T-helper 1 cell treated with Interleukin-12 subunit alpha and Interleukin-12 subunit beta and Interleukin-4 antibody, amounts not matched to agents 30 ng/mL and 1 ng/mL, for 36 hours (primary cell): ENCODE measurements around the gene COX6A2. TPM values are rescaled to one million over a fixed set of nuclear protein-coding genes. Genes with fewer than 3 reads are reported as not detected.

ENCODE experiments used
- intact Hi-C: fragments of 100-400 bp; cut with micrococcal nuclease; formaldehyde crosslinking; loops from one replicate; pipeline ENCODE4 v1.15.1; 2024
- total RNA-seq: library from RNA; stranded (reverse); gene quantifications from 2 replicates; pipeline ENCODE4 v1.2.3, GENCODE V29; 2022

The COX6A2 gene
- total RNA-seq, 1 donor from 2014 or later, result not detected

- intact Hi-C loops, result no loop called here
Observed at GRCh38 chr16:31411024-31411844, 16.9 kb downstream of the COX6A2 start.

- intact Hi-C loops, result no loop called here
Observed at GRCh38 chr16:31410082-31410481, 18.1 kb downstream of the COX6A2 start.

GRCh38 chr16:31409433-31409832 lies 18.7 kb downstream of the COX6A2 start:
- intact Hi-C loops, result no loop called here

- intact Hi-C loops, result no loop called here
Observed at GRCh38 chr16:31407406-31407805, 20.8 kb downstream of the COX6A2 start.

- intact Hi-C loops, result no loop called here
Observed at GRCh38 chr16:31404353-31405064, 23.7 kb downstream of the COX6A2 start.

- intact Hi-C loops, result no loop called here
Observed at GRCh38 chr16:31403590-31404352, 24.4 kb downstream of the COX6A2 start.

GRCh38 chr16:31402687-31403086 lies 25.5 kb downstream of the COX6A2 start:
- intact Hi-C loops, result no loop called here

GRCh38 chr16:31401436-31401835 lies 26.7 kb downstream of the COX6A2 start:
- intact Hi-C loops, result no loop called here

- intact Hi-C loops, result no loop called here
Observed at GRCh38 chr16:31400191-31400590, 28.0 kb downstream of the COX6A2 start.

- intact Hi-C loops, result no loop called here
Observed at GRCh38 chr16:31397701-31398100, 30.5 kb downstream of the COX6A2 start.

- intact Hi-C loops, result no loop called here
Observed at GRCh38 chr16:31397096-31397660, 31.0 kb downstream of the COX6A2 start.

- intact Hi-C loops, result no loop called here
Observed at GRCh38 chr16:31395647-31396046, 32.5 kb downstream of the COX6A2 start.

- intact Hi-C loops, result no loop called here
Observed at GRCh38 chr16:31393056-31393455, 35.1 kb downstream of the COX6A2 start, which contains the start of gene ITGAD. ITGAD (plus strand) TSS chr16:31393335; CDS start chr16:31393361, 26 bp downstream.

GRCh38 chr16:31390504-31391041 lies 37.6 kb downstream of the COX6A2 start:
- intact Hi-C loops, result no loop called here

GRCh38 chr16:31388535-31388934 lies 39.6 kb downstream of the COX6A2 start:
- intact Hi-C loops, result loop anchor here (10.0 kb wide), 1 partner anchor 54 kb away; no protein-coding TSS in a partner anchor

GRCh38 chr16:31386157-31386984 lies 41.8 kb downstream of the COX6A2 start:
- intact Hi-C loops, result loop anchor here (1.0 to 10.0 kb wide), 2 partner anchors 33 to 52 kb away; no protein-coding TSS in a partner anchor

GRCh38 chr16:31385680-31386079 lies 42.5 kb downstream of the COX6A2 start:
- intact Hi-C loops, result loop anchor here (1.0 to 10.0 kb wide), 2 partner anchors 34 to 51 kb away; no protein-coding TSS in a partner anchor

- intact Hi-C loops, result loop anchor here (2.0 to 10.0 kb wide), 3 partner anchors 48 to 180 kb away; partner anchors contain the start of genes PYCARD and ZNF843
Observed at GRCh38 chr16:31382485-31383161, 45.5 kb downstream of the COX6A2 start.

GRCh38 chr16:31380201-31380600 lies 48.0 kb downstream of the COX6A2 start:
- intact Hi-C loops, result loop anchor here (5.0 to 10.0 kb wide), 2 partner anchors 45 to 178 kb away; partner anchors contain the start of gene PYCARD
